Vagina (tissue), 2 donors: ENCODE results near the gene ACOXL.
"Not testable (repeated sequence)": the region's sequence is repeated elsewhere in the genome, so short reads cannot be mapped to it uniquely, and the experiment has no call there.

ENCODE experiments used
- CTCF ChIP-seq, 3 experiments: fragments of 450-650 bp in 2 of 3; fragments of 200-600 bp in 1 of 3; sonication (generic) in 1 of 3; IDR thresholded peaks; one replicate each; pipeline ENCODE4 v1.5.1; 2017 to 2019; ENCODE audit warnings: antibody characterized with exemption in 3 of 3, mild to moderate bottlenecking in 2 of 3, moderate library complexity in 2 of 3
- POLR2A ChIP-seq, 2 donors: fragments of 450-650 bp; IDR thresholded peaks; one replicate each; pipeline ENCODE4 v1.6.1; 2017; ENCODE audit warnings: antibody characterized with exemption in 2 of 2, mild to moderate bottlenecking in 2 of 2, moderate library complexity in 2 of 2

DNA sequence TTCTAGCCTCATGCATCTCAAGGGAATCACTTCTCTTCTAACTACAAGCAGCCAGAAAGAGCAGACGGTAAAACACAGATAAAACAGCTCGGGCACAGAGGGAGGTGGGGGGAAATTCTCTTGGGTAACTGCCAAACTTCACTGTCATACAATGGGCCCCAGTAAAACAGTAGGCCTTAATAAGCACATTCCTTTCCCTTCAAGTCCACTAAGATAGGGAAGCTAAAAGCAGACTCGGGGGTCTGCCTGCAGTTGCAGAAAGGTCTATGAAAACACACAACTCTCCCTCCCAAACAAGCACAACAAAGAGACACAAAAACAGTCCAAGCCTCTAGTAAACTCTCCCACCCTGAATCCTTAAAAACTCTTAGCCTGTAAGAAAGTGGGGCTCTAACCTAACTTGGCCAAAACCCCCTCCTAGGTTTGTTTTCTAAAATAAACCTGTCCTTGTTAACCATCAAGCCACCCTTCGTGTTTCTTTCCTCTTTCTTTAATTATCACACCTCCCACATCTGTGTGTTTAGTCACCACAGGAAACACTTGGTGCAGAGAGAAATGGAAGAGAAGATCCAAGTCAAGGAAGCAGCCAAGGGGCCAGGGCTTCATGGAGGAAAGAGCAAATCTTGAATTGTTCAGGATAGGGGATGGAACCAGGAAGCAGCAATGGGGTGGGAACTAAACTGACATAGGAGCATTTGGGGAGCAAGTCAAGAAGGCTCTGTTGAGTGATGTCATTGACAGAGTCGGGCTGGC, 37.1 kb upstream of the ACOXL start:
- TF ChIP-seq POLR2A, CTCF (IDR thresholded peaks at IDR 0.05): not testable (repeated sequence)
